GM23338 (cell line): ENCODE data around the gene IRAK1BP1. TPM values are rescaled to one million over a fixed set of nuclear protein-coding genes. Genes with fewer than 3 reads are reported as not detected.
A peak's percentile ranks its signal among the peaks of the same experiment; 100 is the strongest.

Source experiments
- ATAC-seq: fragments of 200-7000 bp; cut with Tn5 transposase; 3 replicates; pipeline ENCODE4 v1.9.1; 2020
- DNase-seq: peaks from one replicate; pipeline ENCODE4 v3.0.0-alpha.2; 2015; ENCODE audit warnings: low spot score
- H2AFZ ChIP-seq: fragments of 200-600 bp; sonication (generic); 2 replicates; pipeline ENCODE4 v1.8.0; 2016; ENCODE audit warnings: antibody characterized with exemption, mild to moderate bottlenecking, moderate library complexity
- H3F3A ChIP-seq: fragments of 200-600 bp; sonication (generic); replicated peaks from 2 replicates; pipeline ENCODE4 v1.8.0; 2017; ENCODE audit warnings: antibody characterized with exemption, mixed run types, low read depth
- H3K27ac ChIP-seq: fragments of 200-600 bp; sonication (generic); 2 replicates; pipeline ENCODE4 v1.6.1; 2016; ENCODE audit warnings: low read depth
- H3K27me3 ChIP-seq: fragments of 200-600 bp; sonication (generic); 2 replicates; pipeline ENCODE4 v1.8.0; 2016; ENCODE audit warnings: mild to moderate bottlenecking, mixed run types, moderate library complexity; ENCODE audit not compliant: insufficient read depth
- H3K36me3 ChIP-seq: fragments of 200-600 bp; sonication (generic); 2 replicates; pipeline ENCODE4 v1.8.0; 2016; ENCODE audit warnings: mild to moderate bottlenecking; ENCODE audit not compliant: insufficient read depth
- H3K4me1 ChIP-seq: fragments of 200-600 bp; sonication (generic); 2 replicates; pipeline ENCODE4 v1.8.0; 2016; ENCODE audit warnings: mild to moderate bottlenecking, moderate library complexity; ENCODE audit not compliant: insufficient read depth
- H3K4me2 ChIP-seq: fragments of 200-600 bp; sonication (generic); 2 replicates; pipeline ENCODE4 v1.7.1; 2017; ENCODE audit warnings: mixed run types
- H3K4me3 ChIP-seq: fragments of 200-600 bp; sonication (generic); 2 replicates; pipeline ENCODE4 v1.6.1; 2016; ENCODE audit warnings: mixed run types
- H3K79me2 ChIP-seq: fragments of 200-600 bp; sonication (generic); replicated peaks from 2 replicates; pipeline ENCODE4 v1.8.0; 2017; ENCODE audit warnings: mild to moderate bottlenecking; ENCODE audit not compliant: insufficient read depth
- H3K9me2 ChIP-seq: fragments of 200-600 bp; sonication (generic); 2 replicates; pipeline ENCODE4 v1.8.0; 2017; ENCODE audit not compliant: insufficient read depth
- H4K20me1 ChIP-seq: fragments of 200-600 bp; sonication (generic); replicated peaks from 2 replicates; pipeline ENCODE4 v1.8.0; 2017; ENCODE audit warnings: mild to moderate bottlenecking; ENCODE audit not compliant: insufficient read depth
- H3K27ac Mint-ChIP-seq: 2 replicates; pipeline ENCODE4 v1.8.0; 2020; ENCODE audit warnings: inconsistent platforms, mild to moderate bottlenecking, moderate library complexity, mixed read lengths
- H3K27me3 Mint-ChIP-seq: 3 replicates; pipeline ENCODE4 v1.8.0; 2022; ENCODE audit warnings: low read depth, mild to moderate bottlenecking, moderate library complexity, mixed read lengths, inconsistent platforms; ENCODE audit not compliant: insufficient read depth, poor library complexity
- H3K36me3 Mint-ChIP-seq: 3 replicates; pipeline ENCODE4 v1.8.0; 2021; ENCODE audit warnings: low read depth, mild to moderate bottlenecking, inconsistent platforms, moderate library complexity, mixed read lengths
- H3K4me1 Mint-ChIP-seq: 3 replicates; pipeline ENCODE4 v1.8.0; 2020; ENCODE audit warnings: mild to moderate bottlenecking, inconsistent platforms, mixed read lengths
- H3K4me3 Mint-ChIP-seq: 3 replicates; pipeline ENCODE4 v1.8.0; 2021; ENCODE audit warnings: moderate library complexity, mild to moderate bottlenecking, inconsistent platforms, mixed read lengths
- H3K9me3 Mint-ChIP-seq: 3 replicates; pipeline ENCODE4 v1.8.0; 2020; ENCODE audit warnings: moderate library complexity, mild to moderate bottlenecking, inconsistent platforms, mixed read lengths
- ETS1 ChIP-seq: IDR thresholded peaks from 2 replicates; pipeline ENCODE4 v1.6.1; 2016; ENCODE audit warnings: antibody characterized with exemption
- NANOG ChIP-seq: IDR thresholded peaks from 2 replicates; pipeline ENCODE4 v1.6.1; 2016; ENCODE audit warnings: antibody characterized with exemption, borderline replicate concordance
- ZNF462 ChIP-seq: fragments of 250-450 bp; sonication (Bioruptor Pico); IDR thresholded peaks from 2 replicates; pipeline ENCODE4 v1.5.0; 2020; ENCODE audit warnings: mild to moderate bottlenecking, moderate library complexity
- polyA plus RNA-seq: library from polyadenylated mRNA; unstranded; fragments of >200 nt; fragmentation: Nextera tagmentation; extraction: Ambion mirVana; gene quantifications from 2 replicates; pipeline ENCODE4 v1.2.1, GENCODE V29; 2016
- total RNA-seq: library from RNA; depleted of rRNA; stranded (reverse); fragments of >200 nt; shearing (Covaris generic); gene quantifications from 2 replicates; pipeline ENCODE4 v1.2.3, GENCODE V29; 2014
- TF ChIP-seq, protein P1 (sequence below), 2 experiments: fragments of 200-600 bp in 1 of 2; sonication (generic) in 1 of 2; conservative IDR thresholded peaks; 2 replicates each; pipeline versions ENCODE4 v1.5.1 to v1.6.1; 2016 to 2017; ENCODE audit warnings: antibody characterized with exemption in 2 of 2, low read depth in 2 of 2, mild to moderate bottlenecking in 2 of 2, moderate library complexity in 1 of 2

IRAK1BP1 gene
- total and polyA plus RNA-seq, 2 experiments from 2014 or later, result 12.8 to 13.5 TPM

DNA sequence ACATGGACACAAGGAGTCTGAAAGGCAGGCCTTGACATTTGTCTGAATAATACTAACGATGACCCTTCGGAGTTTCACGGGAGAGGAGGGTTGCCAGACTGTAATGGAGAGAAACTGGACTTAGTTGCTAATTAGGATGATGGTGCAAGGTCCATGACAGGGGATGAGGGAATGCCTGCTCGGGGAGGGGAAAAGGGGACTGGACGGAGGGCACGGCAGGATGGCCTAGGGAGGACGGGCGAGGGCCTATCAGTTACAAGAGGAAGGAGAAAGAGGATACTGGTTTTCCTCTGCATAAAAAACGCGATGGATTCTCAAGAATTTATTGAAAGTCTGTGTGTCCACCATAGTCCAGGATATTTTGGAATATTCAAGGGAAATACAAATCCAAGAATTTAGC is 42.7 kb downstream of the IRAK1BP1 start:
- Histone ChIP-seq H3K36me3 (no peaks in the 10 kb centered on the region), H3F3A (0 out of 2 replicates have a peak, but pooled peaks cover 4% of the 10 kb centered on the region), H4K20me1 (no peaks in the 10 kb centered on the region), H3K27ac (no peak overlapping the region), H3K4me2 (peak overlapping the region; percentile 75), H3K9me2 (peaks cover 3% of the 10 kb centered on the region; the same call in 1 of the 2 replicates), H3K79me2 (no peaks in the 10 kb centered on the region), H2AFZ (peak overlapping the region; percentile 72; the same call in 1 of the 2 replicates), H3K4me1 (peaks cover 4% of the 10 kb centered on the region; the same call in 1 of the 2 replicates), H3K27me3 (peaks cover 18% of the 10 kb centered on the region), H3K4me3 (peak overlapping the region; percentile 68)
- Mint-ChIP-seq H3K27ac (no peak overlapping the region), H3K36me3 (no peaks in the 10 kb centered on the region), H3K9me3 (no peaks in the 10 kb centered on the region), H3K27me3 (peaks cover 4% of the 10 kb centered on the region), H3K4me1 (peaks cover 12% of the 10 kb centered on the region), H3K4me3 (peak overlapping the region; percentile 72)
- DNase-seq (no peak), ATAC-seq (peak; percentile 38)
- no peak for TF ChIP-seq NANOG
- TF ChIP-seq ETS1, result no peak

DNA sequence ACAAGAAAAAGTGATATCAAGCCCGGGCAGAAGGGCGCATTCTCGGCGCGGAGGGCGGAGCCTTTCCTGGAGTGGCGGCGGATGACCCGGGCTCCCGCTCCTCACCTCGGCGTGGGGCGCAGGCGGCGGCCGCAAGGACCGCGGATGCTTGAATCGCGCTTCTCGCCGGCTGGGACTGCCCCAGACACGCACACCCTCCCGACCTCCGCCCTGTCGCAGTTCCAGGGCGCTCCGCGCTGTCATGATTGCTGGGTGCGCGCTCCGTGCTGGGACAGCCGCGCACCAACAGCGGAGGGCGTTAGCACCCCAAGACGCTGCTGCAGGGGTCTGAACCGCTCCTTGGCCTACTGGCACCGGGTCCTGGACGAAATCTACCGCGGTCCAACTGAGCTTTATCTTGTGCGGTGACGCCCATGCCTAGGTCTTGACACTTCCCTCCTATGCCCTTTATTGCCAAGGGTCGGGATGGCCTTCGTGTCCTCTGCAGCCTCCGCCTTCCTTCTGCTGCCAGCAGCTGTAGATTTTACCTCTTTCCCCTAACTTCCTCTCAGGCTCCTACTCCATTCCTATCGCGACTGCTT is 43.3 kb downstream of the IRAK1BP1 start:
- Mint-ChIP-seq H3K27me3 (peaks cover 4% of the 10 kb centered on the region), H3K9me3 (no peaks in the 10 kb centered on the region), H3K4me3 (peak overlapping the region; percentile 72), H3K36me3 (no peaks in the 10 kb centered on the region), H3K4me1 (peaks cover 12% of the 10 kb centered on the region), H3K27ac (no peak overlapping the region)
- Histone ChIP-seq H3K9me2 (peaks cover 3% of the 10 kb centered on the region; the same call in 1 of the 2 replicates), H3K36me3 (no peaks in the 10 kb centered on the region), H3K4me2 (peak overlapping the region; percentile 75), H3K4me3 (peak overlapping the region; percentile 68), H3F3A (0 out of 2 replicates have a peak, but pooled peaks cover 4% of the 10 kb centered on the region), H4K20me1 (no peaks in the 10 kb centered on the region), H3K79me2 (no peaks in the 10 kb centered on the region), H2AFZ (peak overlapping the region; percentile 95), H3K4me1 (peaks cover 4% of the 10 kb centered on the region; the same call in 1 of the 2 replicates), H3K27ac (no peak overlapping the region), H3K27me3 (peaks cover 18% of the 10 kb centered on the region)
- TF ChIP-seq ZNF462 (CRISPR knock-in tag), result no peak
- TF ChIP-seq, protein P1, sequence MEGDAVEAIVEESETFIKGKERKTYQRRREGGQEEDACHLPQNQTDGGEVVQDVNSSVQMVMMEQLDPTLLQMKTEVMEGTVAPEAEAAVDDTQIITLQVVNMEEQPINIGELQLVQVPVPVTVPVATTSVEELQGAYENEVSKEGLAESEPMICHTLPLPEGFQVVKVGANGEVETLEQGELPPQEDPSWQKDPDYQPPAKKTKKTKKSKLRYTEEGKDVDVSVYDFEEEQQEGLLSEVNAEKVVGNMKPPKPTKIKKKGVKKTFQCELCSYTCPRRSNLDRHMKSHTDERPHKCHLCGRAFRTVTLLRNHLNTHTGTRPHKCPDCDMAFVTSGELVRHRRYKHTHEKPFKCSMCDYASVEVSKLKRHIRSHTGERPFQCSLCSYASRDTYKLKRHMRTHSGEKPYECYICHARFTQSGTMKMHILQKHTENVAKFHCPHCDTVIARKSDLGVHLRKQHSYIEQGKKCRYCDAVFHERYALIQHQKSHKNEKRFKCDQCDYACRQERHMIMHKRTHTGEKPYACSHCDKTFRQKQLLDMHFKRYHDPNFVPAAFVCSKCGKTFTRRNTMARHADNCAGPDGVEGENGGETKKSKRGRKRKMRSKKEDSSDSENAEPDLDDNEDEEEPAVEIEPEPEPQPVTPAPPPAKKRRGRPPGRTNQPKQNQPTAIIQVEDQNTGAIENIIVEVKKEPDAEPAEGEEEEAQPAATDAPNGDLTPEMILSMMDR (conservative IDR thresholded peaks at IDR 0.05; ENCODE audit: low read depth in 2 of 2), result peak in 1 of 2 experiments; percentile 26; a peak in 1 of 4 replicates
- ATAC-seq (peak; percentile 98), DNase-seq (peak; percentile 84)
